GM20431 (cell line): ENCODE measurements around the gene MBD3L2.
"Not testable (repeated sequence)": the region's sequence is repeated elsewhere in the genome, so short reads cannot be mapped to it uniquely, and the experiment has no call there.

ENCODE experiments used
- in situ Hi-C: fragments of 300-500 bp; cut with MseI, MboI; formaldehyde crosslinking; loops from one replicate; pipeline ENCODE4 v1.15.0; 2020; ENCODE audit warnings: low sequenced_read_pairs; ENCODE audit not compliant: unreplicated experiment

The MBD3L2 gene

GRCh38 chr19:7049021-7049420 lies at the start of gene MBD3L2:
TSS of gene MBD3L2 (plus strand) at chr19:7049321. CDS start at chr19:7049374, 53 bp downstream.
- in situ Hi-C loops, result not testable (repeated sequence)

- in situ Hi-C loops, result no loop called here
Observed at GRCh38 chr19:6999933-7000332, 49.2 kb upstream of the MBD3L2 start.

- in situ Hi-C loops, result no loop called here
Observed at GRCh38 chr19:7000333-7000732, 48.8 kb upstream of the MBD3L2 start.

- in situ Hi-C loops, result no loop called here
Observed at GRCh38 chr19:7000816-7001215, 48.3 kb upstream of the MBD3L2 start.

GRCh38 chr19:7004313-7004931 lies 44.7 kb upstream of the MBD3L2 start:
- in situ Hi-C loops, result no loop called here

- in situ Hi-C loops, result no loop called here
Observed at GRCh38 chr19:7006135-7006704, 42.9 kb upstream of the MBD3L2 start.

- in situ Hi-C loops, result no loop called here
Observed at GRCh38 chr19:7007859-7008258, 41.3 kb upstream of the MBD3L2 start.

GRCh38 chr19:7010722-7011593 lies 38.2 kb upstream of the MBD3L2 start:
- in situ Hi-C loops, result no loop called here

- in situ Hi-C loops, result no loop called here
Observed at GRCh38 chr19:7013678-7014077, 35.4 kb upstream of the MBD3L2 start.

GRCh38 chr19:7018828-7019227 lies 30.3 kb upstream of the MBD3L2 start:
- in situ Hi-C loops, result no loop called here

- in situ Hi-C loops, result not testable (repeated sequence)
Observed at GRCh38 chr19:7021331-7021730, 27.8 kb upstream of the MBD3L2 start, which contains the start of gene MBD3L2B. TSS of gene MBD3L2B (minus strand) at chr19:7021431. CDS start at chr19:7021397, 34 bp downstream.

GRCh38 chr19:7028790-7029189 lies 20.3 kb upstream of the MBD3L2 start:
- in situ Hi-C loops, result not testable (repeated sequence)

- in situ Hi-C loops, result not testable (repeated sequence)
Observed at GRCh38 chr19:7030278-7030677, 18.8 kb upstream of the MBD3L2 start, which contains the start of gene MBD3L5. TSS of gene MBD3L5 (plus strand) at chr19:7030578. CDS start at chr19:7030612, 34 bp downstream.

- in situ Hi-C loops, result not testable (repeated sequence)
Observed at GRCh38 chr19:7040079-7040478, 9.0 kb upstream of the MBD3L2 start, which contains the start of gene MBD3L4. TSS of gene MBD3L4 (minus strand) at chr19:7040179. CDS start at chr19:7040144, 35 bp downstream.

- in situ Hi-C loops, result not testable (repeated sequence)
Observed at GRCh38 chr19:7041563-7041962, 7.6 kb upstream of the MBD3L2 start.

GRCh38 chr19:7051421-7051820 lies 2.3 kb downstream of the MBD3L2 start:
- in situ Hi-C loops, result not testable (repeated sequence)

GRCh38 chr19:7052896-7053295 lies 3.8 kb downstream of the MBD3L2 start:
- in situ Hi-C loops, result not testable (repeated sequence)

- in situ Hi-C loops, result not testable (repeated sequence)
Observed at GRCh38 chr19:7054635-7055368, 5.7 kb downstream of the MBD3L2 start.

- in situ Hi-C loops, result not testable (repeated sequence)
Observed at GRCh38 chr19:7055679-7056078, 6.6 kb downstream of the MBD3L2 start.

GRCh38 chr19:7056371-7056770 lies 7.2 kb downstream of the MBD3L2 start:
- in situ Hi-C loops, result not testable (repeated sequence)
